Testis (tissue), 2 donors: Measurements from ENCODE around the gene PCCA.

Source experiments
- POLR2A ChIP-seq: fragments of 450-650 bp; IDR thresholded peaks from one replicate; pipeline ENCODE4 v1.6.1; 2017; ENCODE audit warnings: antibody characterized with exemption, mild to moderate bottlenecking, moderate library complexity
- TF ChIP-seq, protein P1 (sequence below), 3 experiments: fragments of 450-650 bp in 2 of 3; fragments of 200-600 bp in 1 of 3; sonication (generic) in 1 of 3; IDR thresholded peaks; one replicate each; pipeline ENCODE4 v1.5.1; 2016 to 2019; ENCODE audit warnings: antibody characterized with exemption in 3 of 3, mild to moderate bottlenecking in 2 of 3, moderate library complexity in 1 of 3

DNA sequence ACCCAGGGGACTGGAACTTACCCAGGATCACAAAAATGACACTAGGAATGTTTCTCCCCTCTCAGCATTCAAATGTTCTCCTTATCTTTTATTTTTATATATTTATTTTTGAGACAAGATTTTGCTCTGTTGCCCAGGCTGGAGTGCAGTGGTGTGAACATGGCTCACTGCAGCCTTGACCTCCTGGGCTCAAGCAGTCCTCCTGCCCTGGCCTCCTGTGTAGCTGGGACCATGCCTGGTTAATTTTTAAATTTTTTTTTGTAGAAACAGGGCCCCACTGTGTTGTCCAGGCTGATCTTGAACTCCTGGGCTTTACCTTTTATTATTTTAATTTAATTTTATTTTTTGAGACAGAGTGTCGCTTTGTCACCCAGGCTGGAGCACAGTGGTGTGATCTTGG lies 108.2 kb downstream of the PCCA start:
- TF ChIP-seq, protein P1, sequence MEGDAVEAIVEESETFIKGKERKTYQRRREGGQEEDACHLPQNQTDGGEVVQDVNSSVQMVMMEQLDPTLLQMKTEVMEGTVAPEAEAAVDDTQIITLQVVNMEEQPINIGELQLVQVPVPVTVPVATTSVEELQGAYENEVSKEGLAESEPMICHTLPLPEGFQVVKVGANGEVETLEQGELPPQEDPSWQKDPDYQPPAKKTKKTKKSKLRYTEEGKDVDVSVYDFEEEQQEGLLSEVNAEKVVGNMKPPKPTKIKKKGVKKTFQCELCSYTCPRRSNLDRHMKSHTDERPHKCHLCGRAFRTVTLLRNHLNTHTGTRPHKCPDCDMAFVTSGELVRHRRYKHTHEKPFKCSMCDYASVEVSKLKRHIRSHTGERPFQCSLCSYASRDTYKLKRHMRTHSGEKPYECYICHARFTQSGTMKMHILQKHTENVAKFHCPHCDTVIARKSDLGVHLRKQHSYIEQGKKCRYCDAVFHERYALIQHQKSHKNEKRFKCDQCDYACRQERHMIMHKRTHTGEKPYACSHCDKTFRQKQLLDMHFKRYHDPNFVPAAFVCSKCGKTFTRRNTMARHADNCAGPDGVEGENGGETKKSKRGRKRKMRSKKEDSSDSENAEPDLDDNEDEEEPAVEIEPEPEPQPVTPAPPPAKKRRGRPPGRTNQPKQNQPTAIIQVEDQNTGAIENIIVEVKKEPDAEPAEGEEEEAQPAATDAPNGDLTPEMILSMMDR (IDR thresholded peaks at IDR 0.05), result no peak
- TF ChIP-seq POLR2A, result no peak
